Measurements from ENCODE around the gene PRAC1. TPM values are rescaled to one million over a fixed set of nuclear protein-coding genes. Genes with fewer than 3 reads are reported as not detected.

PRAC1 gene
- total RNA-seq, 1 experiment from 2014 or later, result not detected

DNA sequence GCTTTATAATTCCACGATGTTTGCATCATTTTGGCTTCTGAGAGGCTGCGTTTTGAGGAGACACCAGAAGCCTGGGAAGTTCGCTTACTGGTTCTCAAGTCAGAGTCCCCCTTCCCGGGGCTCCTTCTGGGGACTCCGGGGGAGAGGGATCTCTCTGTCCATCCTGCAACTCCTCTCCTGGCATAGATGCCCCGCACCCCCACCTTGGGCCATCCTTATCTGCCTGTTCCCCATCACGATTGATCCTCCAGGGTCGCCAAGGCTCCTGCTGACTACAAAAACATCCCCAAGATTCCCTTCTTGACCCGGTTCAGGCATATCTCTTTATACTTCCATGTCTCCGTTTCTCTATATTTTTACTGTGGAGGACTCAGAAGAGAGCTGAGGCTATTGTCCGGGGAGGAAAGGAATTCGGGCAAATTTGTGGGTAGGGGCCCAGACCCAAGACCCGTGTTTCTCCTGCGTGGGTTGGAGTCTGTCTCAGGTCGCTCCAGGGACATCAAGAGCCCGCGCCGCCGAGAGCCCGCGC lies 24.7 kb upstream of the PRAC1 start:
- WGBS (ENCODE audit: extremely low coverage, insufficient read length, low lambda C conversion rate), result no CpG with 5 or more reads among the region's 21 CpGs
- Histone ChIP-seq H3K27ac (ENCODE audit: insufficient read length, low read depth, low read length) (no peak overlapping the region), H4K91ac (ENCODE audit: insufficient read length, low read depth, low read length) (no peak overlapping the region), H3K9me3 (ENCODE audit: control insufficient read depth, low read depth, low read length) (no peaks in the 10 kb centered on the region), H4K5ac (ENCODE audit: insufficient read length, low read depth, low read length) (no peak overlapping the region), H3K4me1 (ENCODE audit: insufficient read depth, low read length) (no peaks in the 10 kb centered on the region), H2BK5ac (ENCODE audit: insufficient read length, low read length) (no peak overlapping the region), H3K9ac (ENCODE audit: extremely low read depth, insufficient read length, low read length) (no peak overlapping the region), H2BK20ac (ENCODE audit: low read depth, low read length, poor library complexity, severe bottlenecking) (no peak overlapping the region), H3K4me2 (ENCODE audit: insufficient read depth, insufficient read length, low read length) (no peak overlapping the region), H3K79me2 (ENCODE audit: insufficient read depth, low read length) (no peaks in the 10 kb centered on the region), H2AFZ (ENCODE audit: low read length) (no peak overlapping the region), H3K18ac (ENCODE audit: insufficient read length, low read depth, low read length) (no peak overlapping the region), H3T11ph (ENCODE audit: low read length) (no peak overlapping the region), H3K23ac (ENCODE audit: insufficient read length, low read depth, low read length) (no peak overlapping the region), H3K4ac (ENCODE audit: low read depth, low read length) (no peak overlapping the region), H3K27me3 (ENCODE audit: insufficient read depth, low read length) (peaks cover 98% of the 10 kb centered on the region), H3K23me2 (ENCODE audit: insufficient read length, low read depth, low read length, poor library complexity, severe bottlenecking) (no peaks in the 10 kb centered on the region), H2AK5ac (ENCODE audit: insufficient read length, low read length) (no peak overlapping the region), H3K56ac (ENCODE audit: insufficient read length, low read depth, low read length) (no peak overlapping the region), H4K20me1 (ENCODE audit: control insufficient read depth, insufficient read depth, insufficient read length) (no peaks in the 10 kb centered on the region), H2BK15ac (ENCODE audit: low read depth, low read length) (no peak overlapping the region), H4K8ac (replicated peaks; ENCODE audit: insufficient read length, low read depth, low read length) (no peak overlapping the region), H3K79me1 (ENCODE audit: insufficient read depth, low read depth, low read length, poor library complexity, severe bottlenecking) (no peaks in the 10 kb centered on the region), H2BK12ac (ENCODE audit: insufficient read length, low read depth, low read length) (no peak overlapping the region), H3K14ac (ENCODE audit: insufficient read depth, low read length) (no peak overlapping the region), H2BK120ac (ENCODE audit: low read depth, low read length, poor library complexity, severe bottlenecking) (no peak overlapping the region)
- DNase-seq, result peak; percentile 54
- peaks cover 100% of the 10 kb centered on the region for H3K27me3 Mint-ChIP-seq (ENCODE audit: low read depth)
- no peak overlapping the region for H3K27ac Mint-ChIP-seq
- peaks cover 0 to 5% of the 10 kb centered on the region in 2 experiments; a peak in 2 of 5 replicates for H3K9me3 Mint-ChIP-seq
- H3K4me3 Mint-ChIP-seq, result no peak overlapping the region
- TF ChIP-seq, protein P1, sequence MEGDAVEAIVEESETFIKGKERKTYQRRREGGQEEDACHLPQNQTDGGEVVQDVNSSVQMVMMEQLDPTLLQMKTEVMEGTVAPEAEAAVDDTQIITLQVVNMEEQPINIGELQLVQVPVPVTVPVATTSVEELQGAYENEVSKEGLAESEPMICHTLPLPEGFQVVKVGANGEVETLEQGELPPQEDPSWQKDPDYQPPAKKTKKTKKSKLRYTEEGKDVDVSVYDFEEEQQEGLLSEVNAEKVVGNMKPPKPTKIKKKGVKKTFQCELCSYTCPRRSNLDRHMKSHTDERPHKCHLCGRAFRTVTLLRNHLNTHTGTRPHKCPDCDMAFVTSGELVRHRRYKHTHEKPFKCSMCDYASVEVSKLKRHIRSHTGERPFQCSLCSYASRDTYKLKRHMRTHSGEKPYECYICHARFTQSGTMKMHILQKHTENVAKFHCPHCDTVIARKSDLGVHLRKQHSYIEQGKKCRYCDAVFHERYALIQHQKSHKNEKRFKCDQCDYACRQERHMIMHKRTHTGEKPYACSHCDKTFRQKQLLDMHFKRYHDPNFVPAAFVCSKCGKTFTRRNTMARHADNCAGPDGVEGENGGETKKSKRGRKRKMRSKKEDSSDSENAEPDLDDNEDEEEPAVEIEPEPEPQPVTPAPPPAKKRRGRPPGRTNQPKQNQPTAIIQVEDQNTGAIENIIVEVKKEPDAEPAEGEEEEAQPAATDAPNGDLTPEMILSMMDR (conservative IDR thresholded peaks at IDR 0.05), result no peak
- peaks cover 6 to 11% of the 10 kb centered on the region in 2 experiments; a peak in 3 of 4 replicates for H3K4me1 Mint-ChIP-seq
- no peaks in the 10 kb centered on the region for H3K36me3 Mint-ChIP-seq (ENCODE audit: insufficient read depth in 1 of 3, low read depth in 3 of 3)

Data from H9 (cell line).